Measurements from ENCODE around the gene B4GALT2.

DNA sequence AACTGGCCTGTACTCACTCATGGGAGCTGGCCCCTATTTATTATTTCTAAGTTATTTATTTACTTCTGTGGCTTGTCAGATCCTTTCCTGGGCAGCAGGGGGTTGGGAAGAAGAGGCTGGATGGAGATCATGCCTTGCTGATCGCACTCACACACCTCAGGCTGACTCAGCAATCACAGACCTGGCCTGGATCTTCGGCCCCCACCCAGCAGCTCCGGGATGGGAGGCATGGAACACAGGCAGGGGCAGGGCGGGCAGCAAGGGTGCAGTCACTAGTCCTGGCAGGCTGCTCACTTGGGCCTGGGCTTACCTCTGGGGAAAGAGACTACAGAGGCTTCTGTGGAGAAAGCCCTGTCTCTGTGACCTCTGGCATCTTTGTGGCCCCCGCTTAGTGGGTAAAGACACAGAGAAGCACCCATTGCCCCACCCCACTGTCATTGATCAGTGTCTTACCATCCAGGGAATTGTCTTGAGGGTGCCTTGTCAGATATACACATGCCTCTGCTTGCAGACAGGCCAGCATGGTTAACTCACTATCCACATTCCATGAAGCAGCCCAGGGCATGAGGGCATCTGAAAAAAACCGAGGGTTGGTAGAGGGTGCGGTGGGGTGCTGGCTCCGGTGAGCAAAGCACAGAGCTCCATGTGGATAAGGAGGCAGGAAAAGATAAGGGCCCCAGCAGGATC is 41.7 kb upstream of the B4GALT2 start:
- no peak for TF ChIP-seq EZH2 (IDR thresholded peaks at IDR 0.05; ENCODE audit: low read depth)
- TF ChIP-seq, protein P1, sequence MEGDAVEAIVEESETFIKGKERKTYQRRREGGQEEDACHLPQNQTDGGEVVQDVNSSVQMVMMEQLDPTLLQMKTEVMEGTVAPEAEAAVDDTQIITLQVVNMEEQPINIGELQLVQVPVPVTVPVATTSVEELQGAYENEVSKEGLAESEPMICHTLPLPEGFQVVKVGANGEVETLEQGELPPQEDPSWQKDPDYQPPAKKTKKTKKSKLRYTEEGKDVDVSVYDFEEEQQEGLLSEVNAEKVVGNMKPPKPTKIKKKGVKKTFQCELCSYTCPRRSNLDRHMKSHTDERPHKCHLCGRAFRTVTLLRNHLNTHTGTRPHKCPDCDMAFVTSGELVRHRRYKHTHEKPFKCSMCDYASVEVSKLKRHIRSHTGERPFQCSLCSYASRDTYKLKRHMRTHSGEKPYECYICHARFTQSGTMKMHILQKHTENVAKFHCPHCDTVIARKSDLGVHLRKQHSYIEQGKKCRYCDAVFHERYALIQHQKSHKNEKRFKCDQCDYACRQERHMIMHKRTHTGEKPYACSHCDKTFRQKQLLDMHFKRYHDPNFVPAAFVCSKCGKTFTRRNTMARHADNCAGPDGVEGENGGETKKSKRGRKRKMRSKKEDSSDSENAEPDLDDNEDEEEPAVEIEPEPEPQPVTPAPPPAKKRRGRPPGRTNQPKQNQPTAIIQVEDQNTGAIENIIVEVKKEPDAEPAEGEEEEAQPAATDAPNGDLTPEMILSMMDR (conservative IDR thresholded peaks at IDR 0.05) = no peak
